Left lobe of liver (tissue), 2 donors: ENCODE data around the gene UNC5CL. TPM values are rescaled to one million over a fixed set of nuclear protein-coding genes. Genes with fewer than 3 reads are reported as not detected.
"Not testable (repeated sequence)": the region's sequence is repeated elsewhere in the genome, so short reads cannot be mapped to it uniquely, and the experiment has no call there.

ENCODE experiments used
- ATAC-seq: fragments of 200-7000 bp; cut with Tn5 transposase; one replicate; pipeline ENCODE4 v1.9.1; 2020; ENCODE audit warnings: mild to moderate bottlenecking, moderate library complexity
- DNase-seq: peaks from one replicate; pipeline ENCODE4 v3.0.0-alpha.2; 2020; ENCODE audit warnings: low spot score
- total RNA-seq: library from RNA; stranded (reverse); gene quantifications from one replicate; pipeline ENCODE4 v1.2.1, GENCODE V29; 2021
- donor health status: DM: no; HTN: no; CAD: no; lungs with moderate emphysema.
- donor health status: DM: no; HTN: yes; CAD: no.

The UNC5CL gene
- total RNA-seq, 1 donor from 2014 or later = 9.3 TPM

DNA sequence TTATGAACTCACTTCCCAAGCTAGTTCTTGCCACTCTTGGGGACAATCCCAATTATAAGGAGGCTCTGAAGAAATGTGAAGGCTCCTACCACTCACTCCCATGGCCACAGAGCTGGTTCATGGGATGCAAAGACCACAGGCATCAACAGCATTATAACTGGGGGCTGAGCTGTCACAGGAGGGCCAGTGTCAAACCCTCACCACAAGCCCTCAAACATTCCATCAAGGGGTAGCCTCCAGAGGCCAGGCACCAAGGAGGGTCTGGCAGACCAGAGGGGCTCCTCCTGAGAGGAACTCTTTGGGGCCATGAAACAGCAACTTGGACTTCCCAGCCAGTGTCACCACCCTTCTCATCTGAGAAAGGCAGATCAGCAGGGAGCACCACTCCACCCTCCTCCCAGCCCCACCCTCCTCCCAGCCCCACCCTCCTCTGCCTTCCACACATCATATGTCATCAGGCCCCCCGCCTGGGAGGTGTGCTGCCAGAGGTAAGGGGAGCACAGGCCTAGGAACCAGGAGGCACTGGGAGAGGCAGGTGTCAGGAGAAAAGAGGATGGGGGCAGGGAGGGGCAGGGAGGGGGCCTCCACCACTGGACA lies 2.0 kb upstream of the UNC5CL start:
- ATAC-seq = no peak
- DNase-seq = no peak

GRCh38 chr6:41040101-41040939 lies 1.3 kb upstream of the UNC5CL start:
- DNase-seq (peak; percentile 82), ATAC-seq (peak; percentile 72)

DNA sequence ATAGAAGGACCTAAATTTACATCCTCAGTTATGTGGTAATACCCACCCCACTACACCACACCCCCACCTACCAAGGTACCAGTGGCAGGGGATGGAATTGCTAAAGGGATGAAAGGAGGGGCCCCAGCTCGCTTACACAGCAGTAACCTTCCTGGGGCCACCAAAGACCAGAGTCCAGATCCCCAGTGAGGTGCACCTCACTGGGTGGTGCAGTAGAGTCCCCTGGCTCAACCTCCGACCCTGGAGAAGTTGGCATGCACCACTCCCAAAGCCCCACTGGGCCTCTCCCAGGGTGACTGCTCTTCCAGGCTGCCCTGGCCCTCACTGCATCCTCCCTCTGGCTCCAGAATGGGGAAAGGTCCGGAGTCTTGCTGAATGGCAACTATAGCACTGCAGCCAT lies 816 bp downstream of the UNC5CL start:
- DNase-seq (no peak), ATAC-seq (no peak)

- no peak for ATAC-seq
- DNase-seq = no peak
Measured at GRCh38 chr6:41037107-41037900, 1.7 kb downstream of the UNC5CL start.

- ATAC-seq (no peak), DNase-seq (no peak)
Measured at GRCh38 chr6:41036601-41037000, 2.4 kb downstream of the UNC5CL start.

DNA sequence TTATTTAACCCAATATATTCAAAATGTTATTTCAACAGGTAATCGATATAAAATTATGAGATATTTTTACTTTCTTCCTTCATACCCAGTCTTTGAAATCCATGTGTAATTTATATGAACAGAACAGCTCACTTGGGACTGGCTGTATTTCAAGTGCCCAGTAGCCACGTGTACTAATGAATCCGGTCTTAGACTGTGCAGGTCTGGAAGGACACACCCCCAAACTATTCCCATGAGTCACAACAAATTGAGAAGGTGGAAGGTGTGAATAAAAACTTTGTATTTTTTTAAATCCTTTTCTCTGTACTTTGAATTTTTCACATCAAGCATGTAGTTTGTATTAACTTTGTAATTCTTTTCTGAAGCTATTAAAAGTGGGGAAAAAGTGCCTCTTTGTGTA lies 2.8 kb downstream of the UNC5CL start:
- no peak for DNase-seq
- no peak for ATAC-seq

DNA sequence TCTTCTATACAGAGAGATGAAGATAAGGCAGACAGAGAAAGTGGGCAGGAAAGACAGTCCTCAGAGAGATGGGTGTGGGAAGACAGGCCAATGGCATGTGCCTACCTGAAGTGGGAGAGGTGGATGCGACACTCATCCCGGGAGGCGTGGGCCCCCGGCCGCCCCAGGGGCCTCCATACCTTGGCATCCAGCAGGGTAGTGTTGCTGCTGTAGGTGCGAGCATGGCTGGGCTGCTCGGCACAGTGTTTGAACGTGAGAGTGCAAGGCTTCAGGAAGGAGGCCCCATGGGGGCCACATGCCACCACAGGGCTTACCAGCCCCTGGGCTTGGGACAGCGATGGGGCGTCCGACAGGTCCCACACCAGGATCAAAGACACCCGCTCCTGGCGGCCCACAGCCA lies 5.2 kb downstream of the UNC5CL start:
- ATAC-seq = no peak
- no peak for DNase-seq

GRCh38 chr6:41032830-41033229 lies 6.2 kb downstream of the UNC5CL start:
- no peak for ATAC-seq
- no peak for DNase-seq

DNA sequence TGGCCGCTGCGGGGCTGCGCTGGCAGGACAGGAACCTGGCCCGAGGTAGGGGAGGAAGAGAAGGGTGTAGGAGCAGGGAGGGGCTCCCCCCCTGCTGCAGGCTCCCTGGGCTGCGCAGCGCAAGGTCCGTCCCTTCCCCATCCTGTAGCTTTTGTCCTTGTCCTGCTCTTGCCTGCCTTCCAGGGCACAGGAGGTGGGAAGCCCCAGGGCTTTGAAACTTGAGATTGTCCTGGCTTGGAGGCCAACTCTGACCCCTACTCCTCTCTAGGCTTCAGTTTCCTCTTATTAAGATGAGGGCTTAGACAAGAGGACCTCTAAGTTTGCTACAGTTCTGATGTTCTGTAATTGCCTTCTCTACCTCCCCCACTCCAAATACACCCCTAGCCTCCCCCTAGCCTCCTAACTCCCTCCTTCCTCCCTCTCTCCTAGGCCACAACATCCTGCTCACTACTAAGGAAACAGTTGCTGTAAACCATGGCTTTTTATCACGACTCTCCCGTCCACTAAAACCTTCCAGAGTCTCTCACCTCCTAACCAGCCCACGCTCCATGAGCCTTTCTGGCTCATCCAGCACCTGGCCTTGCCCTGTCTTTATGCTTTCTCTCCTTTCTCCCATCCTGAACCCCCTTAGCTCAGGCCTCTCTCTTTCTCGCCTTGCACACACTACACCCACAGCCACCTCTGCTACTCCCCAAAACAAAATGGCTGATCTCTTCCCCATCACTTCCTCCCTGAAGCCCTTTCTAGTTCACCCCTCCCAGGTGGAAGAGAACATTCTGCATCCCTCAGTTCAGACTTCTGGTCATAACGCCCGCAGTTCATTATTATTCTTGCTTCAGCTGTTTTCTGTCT lies 10.2 kb downstream of the UNC5CL start:
- no peak for DNase-seq
- peak; percentile 27 for ATAC-seq

GRCh38 chr6:41027799-41028560 lies 11.0 kb downstream of the UNC5CL start:
- ATAC-seq (peak; percentile 97), DNase-seq (peak; percentile 84)

- DNase-seq = no peak
- ATAC-seq = no peak
Measured at GRCh38 chr6:41027241-41027640, 11.8 kb downstream of the UNC5CL start.

- DNase-seq = no peak
- no peak for ATAC-seq
Measured at GRCh38 chr6:41025966-41026530, 13.0 kb downstream of the UNC5CL start.

DNA sequence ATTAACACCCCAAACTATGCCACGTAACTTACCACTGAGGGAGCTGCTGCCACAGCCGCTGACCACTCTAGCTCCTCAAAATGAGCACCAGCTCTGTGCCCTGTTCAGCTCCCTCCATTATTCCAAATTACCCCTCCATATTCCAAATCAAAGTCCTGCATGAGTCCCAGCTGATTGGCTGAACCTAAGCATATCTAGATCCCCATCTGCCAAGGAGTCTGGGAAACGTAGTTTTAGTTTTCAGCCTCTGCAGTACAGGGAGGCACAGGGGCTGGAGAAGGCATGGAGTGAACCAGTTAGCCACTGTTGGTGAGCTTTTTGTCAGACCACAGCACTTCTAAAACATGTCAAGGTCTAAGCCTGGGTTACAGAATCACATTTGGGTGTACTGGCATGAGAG lies 15.9 kb downstream of the UNC5CL start:
- DNase-seq (no peak), ATAC-seq (peak; percentile 36)

DNA sequence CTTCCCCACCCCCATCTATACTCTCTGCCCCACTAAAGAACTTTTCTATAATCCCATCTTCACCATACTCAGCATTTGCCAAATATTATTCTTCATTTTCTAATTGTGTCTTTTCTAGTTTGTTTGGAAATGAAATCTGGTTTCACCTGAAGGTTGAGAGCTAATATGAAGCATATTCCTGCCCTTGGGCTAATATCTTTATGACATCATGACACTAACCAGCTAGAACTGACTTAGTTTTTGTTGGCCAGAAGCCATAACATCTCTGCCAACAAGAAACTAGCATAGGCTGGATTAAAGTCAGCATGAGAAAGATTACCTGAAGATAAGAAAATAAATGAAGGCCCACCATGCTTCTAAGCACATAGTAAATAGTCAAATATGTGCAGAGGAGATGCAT lies 16.7 kb downstream of the UNC5CL start:
- ATAC-seq (no peak), DNase-seq (no peak)

GRCh38 chr6:41021832-41022231 lies 17.2 kb downstream of the UNC5CL start:
- no peak for DNase-seq
- ATAC-seq = peak; percentile 58

DNA sequence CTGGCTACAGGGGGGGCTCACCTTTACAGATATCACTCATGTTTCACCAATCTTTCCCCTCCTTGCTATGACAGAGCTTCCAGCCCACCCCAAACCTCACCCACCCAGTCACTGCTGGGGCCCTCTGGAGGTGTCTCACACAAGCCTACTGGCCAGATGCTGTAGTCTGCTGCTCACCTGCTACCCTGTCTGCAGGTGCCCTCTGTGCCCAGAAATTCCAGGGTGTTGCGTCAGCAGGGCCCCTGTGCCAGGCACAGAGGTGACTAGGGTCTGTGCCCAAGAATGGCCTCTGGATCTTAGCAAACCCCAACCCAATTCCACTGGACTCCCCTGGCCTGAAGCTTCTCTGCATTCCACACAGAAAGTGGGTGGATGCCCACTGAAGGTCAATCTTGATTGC lies 21.4 kb downstream of the UNC5CL start:
- ATAC-seq = peak; percentile 55

DNA sequence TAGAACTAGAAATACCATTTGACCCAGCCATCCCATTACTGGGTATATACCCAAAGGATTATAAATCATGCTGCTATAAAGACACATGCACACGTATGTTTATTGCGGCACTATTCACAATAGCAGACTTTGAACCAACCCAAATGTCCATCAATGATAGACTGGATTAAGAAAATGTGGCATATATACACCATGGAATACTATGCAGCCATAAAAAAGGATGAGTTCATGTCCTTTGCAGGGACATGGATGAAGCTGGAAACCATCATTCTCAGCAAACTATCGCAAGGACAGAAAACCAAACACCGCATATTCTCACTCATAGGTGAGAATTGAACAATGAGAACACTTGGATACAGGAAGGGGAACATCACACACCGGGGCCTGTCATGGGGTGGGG lies 23.2 kb downstream of the UNC5CL start:
- DNase-seq, ATAC-seq: not testable (repeated sequence)

More for the DNA sequence above, 21.4 kb downstream of the UNC5CL start:
- DNase-seq = no peak

DNA sequence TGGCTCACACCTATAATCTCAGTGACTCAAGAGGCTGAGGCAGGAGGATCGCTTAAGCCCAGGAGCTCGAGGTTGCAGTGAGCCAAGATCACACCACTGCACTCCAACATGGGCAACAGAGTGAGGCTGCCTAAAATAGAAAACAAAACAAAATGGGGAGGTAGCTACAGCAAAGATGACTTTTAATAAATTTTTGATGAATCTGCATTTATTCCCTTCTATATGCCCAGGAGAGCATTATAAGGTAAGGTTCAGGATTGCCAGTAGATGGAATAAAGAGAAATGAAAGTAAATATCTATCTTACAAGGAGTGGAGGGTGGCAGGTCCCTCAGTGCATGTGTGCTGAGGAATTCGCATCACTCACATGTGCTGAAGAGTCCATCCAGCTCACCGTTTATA lies 24.2 kb downstream of the UNC5CL start:
- DNase-seq (no peak), ATAC-seq (no peak)

DNA sequence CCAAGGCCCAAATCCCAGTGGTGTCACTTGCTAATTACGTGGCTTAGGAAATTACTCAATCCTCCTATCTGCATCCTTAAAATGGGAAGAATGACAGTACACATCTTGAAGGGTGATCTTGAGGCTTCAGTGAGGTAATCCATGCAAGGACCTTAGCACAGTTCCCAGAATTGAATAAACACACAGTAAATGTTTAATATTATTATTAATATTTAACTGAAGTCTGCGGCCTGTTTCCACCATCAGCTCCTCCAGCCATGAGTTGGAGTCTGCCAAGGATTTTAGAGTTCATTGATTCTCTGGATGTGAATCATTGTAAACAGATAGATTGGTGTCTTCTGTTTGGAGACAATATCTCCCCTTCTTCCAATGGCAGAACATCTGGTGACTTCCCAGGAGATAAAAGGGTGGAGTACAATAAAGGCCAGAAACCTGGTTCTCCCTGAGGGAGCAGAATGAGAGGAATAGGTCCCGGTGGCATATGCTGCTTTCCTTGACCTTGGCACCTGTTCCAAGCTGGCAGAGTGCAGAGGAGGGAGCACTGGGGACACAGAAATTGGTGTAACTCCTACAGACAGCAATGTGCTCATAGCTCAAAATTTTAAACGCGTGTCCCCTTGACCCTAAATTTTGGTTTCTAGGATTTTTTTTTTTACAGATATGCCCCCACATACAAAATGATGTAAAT lies 25.4 kb downstream of the UNC5CL start:
- DNase-seq = no peak
- ATAC-seq = peak; percentile 75
